Gastrocnemius medialis (tissue), 4 donors: ENCODE data around the gene NDST4. TPM values are rescaled to one million over a fixed set of nuclear protein-coding genes. Genes with fewer than 3 reads are reported as not detected.

ENCODE experiments used
- ATAC-seq, 2 donors: fragments of 150-250 bp; one replicate each; pipeline ENCODE4 v1.9.1; 2016
- DNase-seq, 2 donors: peaks; one replicate each; pipeline ENCODE4 v3.0.0-alpha.2; 2019
- H3K27ac ChIP-seq, 4 donors: fragments of 200-600 bp; sonication (generic); 1 replicate in 1 of 4; 2 replicates in 3 of 4; pipeline ENCODE4 v1.5.1; 2016 to 2018; ENCODE audit warnings: mild to moderate bottlenecking in 2 of 4, moderate library complexity in 1 of 4
- H3K27me3 ChIP-seq, 3 donors: fragments of 200-600 bp; sonication (generic) in 2 of 3; 1 replicate in 1 of 3; 2 replicates in 2 of 3; pipeline versions ENCODE4 v1.5.1 to v1.6.0; 2016 to 2019; ENCODE audit warnings: mild to moderate bottlenecking in 1 of 3, moderate library complexity in 1 of 3
- H3K36me3 ChIP-seq, 2 donors: fragments of 200-600 bp; sonication (generic) in 1 of 2; one replicate each; pipeline ENCODE4 v1.5.1; 2017 to 2018
- H3K4me1 ChIP-seq, 2 donors: fragments of 200-600 bp; sonication (generic) in 1 of 2; one replicate each; pipeline ENCODE4 v1.5.1; 2016 to 2017; ENCODE audit warnings: mild to moderate bottlenecking in 2 of 2
- H3K4me3 ChIP-seq, 4 donors: fragments of 200-600 bp; sonication (generic) in 3 of 4; 1 replicate in 1 of 4; 2 replicates in 3 of 4; pipeline ENCODE4 v1.5.1; 2016 to 2019; ENCODE audit warnings: mild to moderate bottlenecking in 2 of 4
- H3K9me3 ChIP-seq, 3 donors: fragments of 200-600 bp; sonication (generic) in 2 of 3; 1 replicate in 1 of 3; 2 replicates in 2 of 3; pipeline ENCODE4 v1.5.1; 2016 to 2019
- CTCF ChIP-seq, 5 experiments: fragments of 450-650 bp in 3 of 5; fragments of 200-600 bp in 2 of 5; sonication (generic) in 2 of 5; IDR thresholded peaks in 4 of 5; conservative IDR thresholded peaks in 1 of 5; 1 replicate in 4 of 5; 2 replicates in 1 of 5; pipeline ENCODE4 v1.5.1; 2016 to 2019; ENCODE audit warnings: antibody characterized with exemption in 5 of 5, mild to moderate bottlenecking in 3 of 5, moderate library complexity in 3 of 5
- POLR2A ChIP-seq, 2 donors: fragments of 450-650 bp; IDR thresholded peaks; one replicate each; pipeline ENCODE4 v1.6.1; 2017; ENCODE audit warnings: antibody characterized with exemption in 2 of 2, mild to moderate bottlenecking in 2 of 2, moderate library complexity in 2 of 2
- in situ Hi-C, 4 donors: fragments of 200-750 bp; cut with MboI; loops; one replicate each; pipeline versions ENCODE4 v1.15.0 to v1.8.0; 2017; ENCODE audit warnings: low sequenced_read_pairs in 4 of 4
- intact Hi-C: fragments of 100-400 bp; cut with DNase I; formaldehyde crosslinking; loops from one replicate; pipeline ENCODE4 v1.15.1; 2023; ENCODE audit warnings: low total_unique reads
- total RNA-seq, 4 donors: library from RNA; depleted of rRNA; stranded (reverse); fragments of >200 nt; gene quantifications; one replicate each; pipeline versions ENCODE4 v1.1.0 to v1.2.3, GENCODE V29; 2016

NDST4 gene
- total RNA-seq, 4 donors from 2014 or later: not detected

GRCh38 chr4:114811564-114812301, 301.7 kb downstream of the NDST4 start:
- Histone ChIP-seq H3K4me1 (no peaks in the 10 kb centered on the region), H3K36me3 (no peaks in the 10 kb centered on the region), H3K4me3 (no peak overlapping the region), H3K27me3 (no peaks in the 10 kb centered on the region), H3K27ac (no peak overlapping the region), H3K9me3 (no peaks in the 10 kb centered on the region)
- DNase-seq (no peak), ATAC-seq (no peak)
- intact Hi-C loops: no loop called here
- in situ Hi-C loops: no loop called here
- TF ChIP-seq POLR2A (IDR thresholded peaks at IDR 0.05): no peak
- no peak for TF ChIP-seq CTCF (IDR thresholded peaks at IDR 0.05 in 4 of 5, conservative IDR thresholded peaks at IDR 0.05 in 1 of 5)

GRCh38 chr4:114807759-114808404, 305.5 kb downstream of the NDST4 start:
- no peak for DNase-seq
- no peaks in the 10 kb centered on the region for H3K27me3 ChIP-seq
- ATAC-seq: no peak
- in situ Hi-C loops: no loop called here
- no peaks in the 10 kb centered on the region for H3K36me3 ChIP-seq
- no peak overlapping the region for H3K27ac ChIP-seq
- intact Hi-C loops: no loop called here
- no peaks in the 10 kb centered on the region for H3K4me1 ChIP-seq
- no peak for TF ChIP-seq POLR2A (IDR thresholded peaks at IDR 0.05)
- TF ChIP-seq CTCF (IDR thresholded peaks at IDR 0.05 in 4 of 5, conservative IDR thresholded peaks at IDR 0.05 in 1 of 5): peak in 2 of 5 experiments; percentile 20 to 42
- no peaks in the 10 kb centered on the region for H3K9me3 ChIP-seq
- H3K4me3 ChIP-seq: no peak overlapping the region

- Histone ChIP-seq H3K9me3 (no peaks in the 10 kb centered on the region), H3K4me3 (no peak overlapping the region), H3K36me3 (no peaks in the 10 kb centered on the region), H3K27me3 (no peaks in the 10 kb centered on the region), H3K4me1 (no peaks in the 10 kb centered on the region), H3K27ac (no peak overlapping the region)
- TF ChIP-seq POLR2A (IDR thresholded peaks at IDR 0.05) (no peak), CTCF (IDR thresholded peaks at IDR 0.05 in 4 of 5, conservative IDR thresholded peaks at IDR 0.05 in 1 of 5) (no peak)
- intact Hi-C loops (no loop called here), in situ Hi-C loops (no loop called here)
- ATAC-seq (no peak), DNase-seq (no peak)
Measured at GRCh38 chr4:114807357-114807756, 306.1 kb downstream of the NDST4 start.

GRCh38 chr4:114791976-114792375, 321.4 kb downstream of the NDST4 start:
- no peak for DNase-seq
- TF ChIP-seq CTCF (IDR thresholded peaks at IDR 0.05 in 4 of 5, conservative IDR thresholded peaks at IDR 0.05 in 1 of 5) (no peak), POLR2A (IDR thresholded peaks at IDR 0.05) (no peak)
- no peaks in the 10 kb centered on the region for H3K4me1 ChIP-seq
- intact Hi-C loops (no loop called here), in situ Hi-C loops (no loop called here)
- no peaks in the 10 kb centered on the region for H3K27me3 ChIP-seq
- ATAC-seq: no peak
- no peaks in the 10 kb centered on the region for H3K36me3 ChIP-seq
- H3K27ac ChIP-seq: no peak overlapping the region
- no peak overlapping the region for H3K4me3 ChIP-seq
- no peaks in the 10 kb centered on the region for H3K9me3 ChIP-seq
